HCT116 (cell line): ENCODE measurements around the gene CAPN5. TPM values are rescaled to one million over a fixed set of nuclear protein-coding genes. Genes with fewer than 3 reads are reported as not detected.

Experiments used
- ATAC-seq: fragments of 200-7000 bp; cut with Tn5 transposase; 2 replicates; pipeline ENCODE4 v1.9.1; 2020; ENCODE audit warnings: mild to moderate bottlenecking, moderate library complexity
- BruUV-seq: library from RNA; stranded (reverse); fragments of 400-500 nt; replicated peaks from 2 replicates; lab custom pipeline; 2021; lab: Mats Ljungman, UMichigan
- CTCF ChIA-PET: fragments of 300-600 bp; sonication (Branson Sonifier 250); formaldehyde crosslinking; loops from one replicate; lab custom pipeline; 2021; ENCODE audit warnings: antibody characterized with exemption; lab: Charles Lee
- POLR2A ChIA-PET: fragments of 300-600, 350-600 bp; sonication (Branson Sonifier 250); formaldehyde crosslinking; loops from one replicate; lab custom pipeline; 2021; ENCODE audit warnings: antibody characterized with exemption; lab: Charles Lee
- RAD21 ChIA-PET, 2 experiments: fragments of 300-600 bp; sonication (Branson Sonifier 250); formaldehyde crosslinking; loops; one replicate each; lab custom pipeline; 2023; ENCODE audit warnings: low total read pairs in 2 of 2; ENCODE audit not compliant: uncharacterized antibody in 2 of 2, unreplicated experiment in 2 of 2, low non-redundant PET in 1 of 2; lab: Charles Lee
- DNase-seq: peaks from one replicate; pipeline ENCODE4 v3.0.0-alpha.2; 2010; ENCODE audit warnings: low read depth, low spot score
- H2AFZ ChIP-seq: fragments of 200-600 bp; shearing (Covaris generic), sonication (generic); 2 replicates; pipeline ENCODE4 v1.6.1; 2017; ENCODE audit warnings: low read depth, mixed run types, mixed read lengths, antibody characterized with exemption, low read length; ENCODE audit not compliant: poor library complexity, severe bottlenecking
- H3K27ac ChIP-seq: 2 replicates; pipeline ENCODE4 v1.5.1; 2012; ENCODE audit warnings: low read depth, low read length
- H3K27me3 ChIP-seq: fragments of 200-600 bp; sonication (generic); 2 replicates; pipeline ENCODE4 v1.6.1; 2016; ENCODE audit warnings: mixed run types, low read length, mixed read lengths; ENCODE audit not compliant: insufficient read depth
- H3K36me3 ChIP-seq, 2 experiments: fragments of 200-500 bp in 1 of 2; fragments of 200-600 bp in 1 of 2; sonication (Bioruptor generic) in 1 of 2; sonication (generic) in 1 of 2; 2 replicates each; pipeline versions ENCODE4 v1.5.1 to v1.6.1; 2014 to 2016; ENCODE audit warnings: low read length in 2 of 2, inconsistent platforms in 1 of 2, mixed read lengths in 1 of 2, mixed run types in 1 of 2; ENCODE audit not compliant: insufficient read depth in 2 of 2, control insufficient read depth in 1 of 2
- H3K4me1 ChIP-seq, 2 experiments: fragments of 200-600 bp in 1 of 2; sonication (generic) in 1 of 2; 2 replicates each; pipeline versions ENCODE4 v1.5.1 to v1.6.1; 2012 to 2017; ENCODE audit warnings: low read length in 2 of 2, inconsistent platforms in 1 of 2, mild to moderate bottlenecking in 1 of 2, mixed read lengths in 1 of 2, mixed run types in 1 of 2, moderate library complexity in 1 of 2; ENCODE audit not compliant: insufficient read depth in 2 of 2, control insufficient read depth in 1 of 2
- H3K4me2 ChIP-seq: fragments of 200-600 bp; sonication (generic); 2 replicates; pipeline ENCODE4 v1.6.1; 2017; ENCODE audit warnings: mixed run types, low read length, mixed read lengths
- H3K4me3 ChIP-seq, 2 experiments: fragments of 200-600 bp in 1 of 2; sonication (generic) in 1 of 2; replicated peaks in 1 of 2; 2 replicates each; pipeline ENCODE4 v1.5.1; 2011 to 2016; ENCODE audit warnings: low read length in 2 of 2, control low read depth in 1 of 2, low read depth in 1 of 2, mild to moderate bottlenecking in 1 of 2, mixed read lengths in 1 of 2, mixed run types in 1 of 2
- H3K79me2 ChIP-seq: fragments of 200-600 bp; sonication (generic); 2 replicates; pipeline ENCODE4 v1.6.1; 2017; ENCODE audit warnings: mild to moderate bottlenecking, mixed run types, low read length, moderate library complexity, mixed read lengths; ENCODE audit not compliant: insufficient read depth
- H3K9ac ChIP-seq: fragments of 200-600 bp; sonication (generic); 2 replicates; pipeline ENCODE4 v1.6.1; 2016; ENCODE audit warnings: low read length, mixed read lengths
- H3K9me2 ChIP-seq: fragments of 200-600 bp; sonication (generic), shearing (Covaris generic); 2 replicates; pipeline ENCODE4 v1.6.1; 2017; ENCODE audit warnings: mixed run types, mild to moderate bottlenecking, moderate library complexity; ENCODE audit not compliant: insufficient read depth
- H3K9me3 ChIP-seq, 2 experiments: fragments of 200-500 bp in 1 of 2; fragments of 200-600 bp in 1 of 2; sonication (Bioruptor generic) in 1 of 2; sonication (generic) in 1 of 2; 2 replicates each; pipeline ENCODE4 v1.6.1; 2014 to 2017; ENCODE audit warnings: low read length in 2 of 2, mixed read lengths in 2 of 2, inconsistent platforms in 1 of 2, low read depth in 1 of 2, mild to moderate bottlenecking in 1 of 2, mixed run types in 1 of 2, moderate library complexity in 1 of 2; ENCODE audit not compliant: control insufficient read depth in 1 of 2, insufficient read depth in 1 of 2
- H4K20me1 ChIP-seq: fragments of 200-600 bp; sonication (generic), shearing (Covaris generic); 2 replicates; pipeline ENCODE4 v1.6.1; 2017; ENCODE audit warnings: mixed run types, mild to moderate bottlenecking, moderate library complexity; ENCODE audit not compliant: insufficient read depth
- RAD21 ChIP-seq: IDR thresholded peaks from 2 replicates; pipeline ENCODE4 v1.6.1; 2012; ENCODE audit warnings: low read depth, mild to moderate bottlenecking
- REST ChIP-seq: IDR thresholded peaks from 2 replicates; pipeline ENCODE4 v1.6.1; 2012; ENCODE audit warnings: low read depth
- TCF7L2 ChIP-seq: IDR thresholded peaks from 2 replicates; pipeline ENCODE4 v1.7.0; 2011; ENCODE audit warnings: borderline replicate concordance, inconsistent platforms; ENCODE audit not compliant: insufficient read depth, insufficient read length; ENCODE audit errors: extremely low read depth
- intact Hi-C: fragments of 100-400 bp; cut with micrococcal nuclease; formaldehyde crosslinking; loops from 2 replicates; pipeline ENCODE4 v1.10.0; 2022
- total RNA-seq: library from RNA; stranded (reverse); gene quantifications from one replicate; pipeline ENCODE4 v1.2.1, GENCODE V29; 2021; ENCODE audit not compliant: unreplicated experiment
- TF ChIP-seq, protein P1 (sequence below), 3 experiments: fragments of 200-600 bp in 1 of 3; sonication (generic) in 1 of 3; IDR thresholded peaks in 2 of 3; conservative IDR thresholded peaks in 1 of 3; 2 replicates each; pipeline ENCODE4 v1.5.1; 2012 to 2017; ENCODE audit warnings: low read depth in 2 of 3, low read length in 2 of 3, antibody characterized with exemption in 1 of 3, borderline replicate concordance in 1 of 3, control low read depth in 1 of 3, mild to moderate bottlenecking in 1 of 3, mixed read lengths in 1 of 3, mixed run types in 1 of 3, moderate library complexity in 1 of 3; ENCODE audit not compliant: insufficient read depth in 1 of 3

The CAPN5 gene
- total RNA-seq, 1 experiment from 2014 or later = 8.6 TPM

DNA sequence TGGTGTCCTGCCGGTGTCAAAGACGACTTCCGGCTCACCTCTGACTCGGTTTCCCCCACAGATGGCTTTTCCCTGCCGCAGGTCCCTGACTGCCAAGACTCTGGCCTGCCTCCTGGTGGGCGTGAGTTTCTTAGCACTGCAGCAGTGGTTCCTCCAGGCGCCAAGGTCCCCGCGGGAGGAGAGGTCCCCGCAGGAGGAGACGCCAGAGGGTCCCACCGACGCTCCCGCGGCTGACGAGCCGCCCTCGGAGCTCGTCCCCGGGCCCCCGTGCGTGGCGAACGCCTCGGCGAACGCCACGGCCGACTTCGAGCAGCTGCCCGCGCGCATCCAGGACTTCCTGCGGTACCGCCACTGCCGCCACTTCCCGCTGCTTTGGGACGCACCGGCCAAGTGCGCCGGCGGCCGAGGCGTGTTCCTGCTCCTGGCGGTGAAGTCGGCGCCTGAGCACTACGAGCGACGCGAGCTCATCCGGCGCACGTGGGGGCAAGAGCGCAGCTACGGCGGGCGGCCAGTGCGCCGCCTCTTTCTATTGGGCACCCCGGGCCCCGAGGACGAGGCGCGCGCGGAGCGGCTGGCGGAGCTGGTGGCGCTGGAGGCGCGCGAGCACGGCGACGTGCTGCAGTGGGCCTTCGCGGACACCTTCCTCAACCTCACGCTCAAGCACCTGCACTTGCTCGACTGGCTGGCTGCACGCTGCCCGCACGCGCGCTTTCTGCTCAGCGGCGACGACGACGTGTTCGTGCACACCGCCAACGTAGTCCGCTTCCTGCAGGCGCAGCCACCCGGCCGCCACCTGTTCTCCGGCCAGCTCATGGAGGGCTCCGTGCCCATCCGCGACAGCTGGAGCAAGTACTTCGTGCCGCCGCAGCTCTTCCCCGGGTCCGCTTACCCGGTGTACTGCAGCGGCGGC lies 27.0 kb upstream of the CAPN5 start:
- ChIA-PET RAD21 (no interaction called here), POLR2A (no interaction called here), CTCF (interaction anchor here (0.7 to 1.1 kb wide), 2 partner anchors 120 to 121 kb away, joined by 3 to 4 read pairs; no protein-coding TSS in a partner anchor)
- no peak for ATAC-seq
- no peak overlapping the region for H3K4me2 ChIP-seq
- H3K9me2 ChIP-seq = no peaks in the 10 kb centered on the region
- no peaks in the 10 kb centered on the region for H3K27me3 ChIP-seq
- H3K27ac ChIP-seq = no peak overlapping the region
- no peaks in the 10 kb centered on the region for H4K20me1 ChIP-seq
- BruUV-seq = no TSS peak
- H3K36me3 ChIP-seq = no peaks in the 10 kb centered on the region
- H3K4me1 ChIP-seq = peaks cover 4 to 14% of the 10 kb centered on the region in 2 experiments; a peak in 3 of 4 replicates
- TF ChIP-seq REST (no peak), TCF7L2 (no peak), RAD21 (peak; percentile 35)
- TF ChIP-seq, protein P1, sequence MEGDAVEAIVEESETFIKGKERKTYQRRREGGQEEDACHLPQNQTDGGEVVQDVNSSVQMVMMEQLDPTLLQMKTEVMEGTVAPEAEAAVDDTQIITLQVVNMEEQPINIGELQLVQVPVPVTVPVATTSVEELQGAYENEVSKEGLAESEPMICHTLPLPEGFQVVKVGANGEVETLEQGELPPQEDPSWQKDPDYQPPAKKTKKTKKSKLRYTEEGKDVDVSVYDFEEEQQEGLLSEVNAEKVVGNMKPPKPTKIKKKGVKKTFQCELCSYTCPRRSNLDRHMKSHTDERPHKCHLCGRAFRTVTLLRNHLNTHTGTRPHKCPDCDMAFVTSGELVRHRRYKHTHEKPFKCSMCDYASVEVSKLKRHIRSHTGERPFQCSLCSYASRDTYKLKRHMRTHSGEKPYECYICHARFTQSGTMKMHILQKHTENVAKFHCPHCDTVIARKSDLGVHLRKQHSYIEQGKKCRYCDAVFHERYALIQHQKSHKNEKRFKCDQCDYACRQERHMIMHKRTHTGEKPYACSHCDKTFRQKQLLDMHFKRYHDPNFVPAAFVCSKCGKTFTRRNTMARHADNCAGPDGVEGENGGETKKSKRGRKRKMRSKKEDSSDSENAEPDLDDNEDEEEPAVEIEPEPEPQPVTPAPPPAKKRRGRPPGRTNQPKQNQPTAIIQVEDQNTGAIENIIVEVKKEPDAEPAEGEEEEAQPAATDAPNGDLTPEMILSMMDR (IDR thresholded peaks at IDR 0.05 in 2 of 3, conservative IDR thresholded peaks at IDR 0.05 in 1 of 3; ENCODE audit: borderline replicate concordance in 1 of 3, insufficient read depth in 1 of 3, low read depth in 2 of 3, low read length in 2 of 3) = peak in 2 of 3 experiments; percentile 36 to 38; a peak in 2 of 6 replicates
- no peak for DNase-seq
- H3K4me3 ChIP-seq = no peak overlapping the region
- intact Hi-C loops = no loop called here
- H3K79me2 ChIP-seq = no peaks in the 10 kb centered on the region
- H3K9ac ChIP-seq = no peak overlapping the region
- H3K9me3 ChIP-seq = no peaks in the 10 kb centered on the region
- H2AFZ ChIP-seq = no peak overlapping the region
